Endodermal cell (in vitro differentiated cells): ENCODE data around the gene FETUB. TPM values are rescaled to one million over a fixed set of nuclear protein-coding genes. Genes with fewer than 3 reads are reported as not detected.
A peak's percentile ranks its signal among the peaks of the same experiment; 100 is the strongest.

Experiments
- DNase-seq: peaks from one replicate; pipeline ENCODE4 v3.0.0-alpha.2; 2017
- H3K27ac ChIP-seq: 2 replicates; pipeline ENCODE4 v1.5.1; 2013; ENCODE audit warnings: mild to moderate bottlenecking, low read depth, low read length, moderate library complexity
- H3K27me3 ChIP-seq: 2 replicates; pipeline ENCODE4 v1.6.1; 2013; ENCODE audit warnings: mild to moderate bottlenecking, low read length, moderate library complexity; ENCODE audit not compliant: insufficient read depth, control insufficient read depth, poor library complexity, severe bottlenecking
- H3K36me3 ChIP-seq: 2 replicates; pipeline ENCODE4 v1.7.0; 2013; ENCODE audit warnings: mild to moderate bottlenecking, low read length, moderate library complexity; ENCODE audit not compliant: control insufficient read depth, insufficient read depth
- H3K4me1 ChIP-seq: one replicate; pipeline ENCODE4 v1.7.0; 2013; ENCODE audit warnings: low read length; ENCODE audit not compliant: control insufficient read depth, insufficient read depth
- H3K4me3 ChIP-seq: 2 replicates; pipeline ENCODE4 v1.5.1; 2013; ENCODE audit warnings: mild to moderate bottlenecking, low read length, moderate library complexity
- H3K9ac ChIP-seq: 2 replicates; pipeline ENCODE4 v1.6.1; 2013; ENCODE audit warnings: mild to moderate bottlenecking, low read length, moderate library complexity; ENCODE audit not compliant: poor library complexity, severe bottlenecking; ENCODE audit errors: extremely low read depth
- H3K9me3 ChIP-seq: 2 replicates; pipeline ENCODE4 v1.6.1; 2013; ENCODE audit warnings: mild to moderate bottlenecking, low read length, moderate library complexity; ENCODE audit not compliant: control insufficient read depth
- H3K27ac Mint-ChIP-seq: 2 replicates; pipeline ENCODE4 v1.8.0; 2020; ENCODE audit warnings: mixed read lengths
- H3K27me3 Mint-ChIP-seq: 2 replicates; pipeline ENCODE4 v1.8.0; 2021; ENCODE audit warnings: mild to moderate bottlenecking, mixed read lengths; ENCODE audit not compliant: insufficient read depth
- H3K36me3 Mint-ChIP-seq: 2 replicates; pipeline ENCODE4 v1.8.0; 2020; ENCODE audit warnings: low read depth, mixed read lengths
- H3K4me1 Mint-ChIP-seq: 2 replicates; pipeline ENCODE4 v1.8.0; 2020; ENCODE audit warnings: mixed read lengths
- H3K4me3 Mint-ChIP-seq: 2 replicates; pipeline ENCODE4 v1.8.0; 2020; ENCODE audit warnings: mild to moderate bottlenecking, moderate library complexity, mixed read lengths
- H3K9me3 Mint-ChIP-seq: 2 replicates; pipeline ENCODE4 v1.8.0; 2020; ENCODE audit warnings: mild to moderate bottlenecking, mixed read lengths
- CTCF ChIP-seq: fragments of 200-600 bp; sonication (generic); conservative IDR thresholded peaks from 2 replicates; pipeline ENCODE4 v1.5.0; 2021; ENCODE audit warnings: antibody characterized with exemption, mild to moderate bottlenecking
- WGBS, 2 experiments: methylation state at CpG; one replicate each; pipeline versions ENCODE4 v1.1.5 to v1.1.7; 2013; ENCODE audit warnings: missing lambda C conversion rate in 2 of 2, mixed read lengths in 1 of 2; ENCODE audit not compliant: insufficient coverage in 1 of 2, insufficient read length in 1 of 2; 5-methylcytosine and 5-hydroxymethylcytosine counted together
- total RNA-seq, 2 donors: library from RNA; stranded (reverse); fragmentation: NEBNext Ultra II Directional in 1 of 2; extraction: Animal tissue kit (Norgen Biotek cat#: 25700) in 1 of 2; gene quantifications; 2 replicates in 1 of 2; 3 replicates in 1 of 2; pipeline ENCODE4 v1.2.1, GENCODE V29; 2021

FETUB gene
- total RNA-seq, 2 donors from 2014 or later: not detected

GRCh38 chr3:186609247-186609868, 30.8 kb upstream of the FETUB start:
- DNase-seq: no peak
- H3K4me3 Mint-ChIP-seq: no peak overlapping the region
- Histone ChIP-seq H3K27me3 (peaks cover 16% of the 10 kb centered on the region), H3K4me1 (peaks cover 2% of the 10 kb centered on the region), H3K36me3 (no peaks in the 10 kb centered on the region), H3K9me3 (no peaks in the 10 kb centered on the region), H3K27ac (no peak overlapping the region), H3K9ac (no peak overlapping the region), H3K4me3 (no peak overlapping the region)
- peak; percentile 37 for TF ChIP-seq CTCF
- no peak overlapping the region for H3K27ac Mint-ChIP-seq
- peaks cover 11% of the 10 kb centered on the region for H3K4me1 Mint-ChIP-seq
- H3K27me3 Mint-ChIP-seq: peaks cover 24% of the 10 kb centered on the region
- WGBS, 2 experiments: 93 to 95% methylated on average over 3 to 8 of the region's 8 CpGs
- H3K36me3 Mint-ChIP-seq: no peaks in the 10 kb centered on the region
- no peaks in the 10 kb centered on the region for H3K9me3 Mint-ChIP-seq

GRCh38 chr3:186612065-186612464, 28.1 kb upstream of the FETUB start:
- H3K36me3 ChIP-seq: no peaks in the 10 kb centered on the region
- peaks cover 20% of the 10 kb centered on the region for H3K27me3 ChIP-seq
- no peak overlapping the region for H3K27ac ChIP-seq
- no peak overlapping the region for H3K4me3 ChIP-seq
- peaks cover 4% of the 10 kb centered on the region for H3K4me1 Mint-ChIP-seq
- no peaks in the 10 kb centered on the region for H3K9me3 ChIP-seq
- no peak overlapping the region for H3K4me3 Mint-ChIP-seq
- H3K36me3 Mint-ChIP-seq: no peaks in the 10 kb centered on the region
- DNase-seq: no peak
- no peak overlapping the region for H3K9ac ChIP-seq
- 82 to 87% methylated on average over 4 to 5 of the region's 5 CpGs for WGBS, 2 experiments
- H3K4me1 ChIP-seq: no peaks in the 10 kb centered on the region
- TF ChIP-seq CTCF: no peak
- no peaks in the 10 kb centered on the region for H3K9me3 Mint-ChIP-seq
- no peak overlapping the region for H3K27ac Mint-ChIP-seq
- peaks cover 44% of the 10 kb centered on the region for H3K27me3 Mint-ChIP-seq

GRCh38 chr3:186612721-186613636, 27.2 kb upstream of the FETUB start, which contains the start of gene AHSG:
Gene AHSG, plus strand, starts transcription at chr3:186613060. Its CDS starts 82 bp downstream, at chr3:186613142.
- peaks cover 8% of the 10 kb centered on the region for H3K4me1 Mint-ChIP-seq
- DNase-seq: no peak
- H3K4me3 Mint-ChIP-seq: no peak within 1 kb of the TSS
- no peaks in the 10 kb centered on the region for H3K36me3 ChIP-seq
- H3K27ac Mint-ChIP-seq: no peak within 1 kb of the TSS
- H3K27ac ChIP-seq: no peak within 1 kb of the TSS
- no peaks in the 10 kb centered on the region for H3K9me3 Mint-ChIP-seq
- TF ChIP-seq CTCF: no peak
- H3K27me3 ChIP-seq: peaks cover 29% of the 10 kb centered on the region
- H3K4me3 ChIP-seq: no peak within 1 kb of the TSS
- H3K9ac ChIP-seq: no peak within 1 kb of the TSS
- H3K36me3 Mint-ChIP-seq: no peaks in the 10 kb centered on the region
- H3K4me1 ChIP-seq: no peaks in the 10 kb centered on the region
- 76 to 87% methylated on average over 4 to 7 of the region's 7 CpGs for WGBS, 2 experiments
- peaks cover 53% of the 10 kb centered on the region for H3K27me3 Mint-ChIP-seq
- no peaks in the 10 kb centered on the region for H3K9me3 ChIP-seq
